NK-92 (cell line): Measurements from ENCODE around the gene LRRC58.
"Not testable (repeated sequence)": the region's sequence is repeated elsewhere in the genome, so short reads cannot be mapped to it uniquely, and the experiment has no call there.

ENCODE experiments used
- DNase-seq: peaks from one replicate; lab custom pipeline; 2025; ENCODE audit not compliant: unreplicated experiment; lab: John Stamatoyannopoulos, UW

Gene LRRC58

DNA sequence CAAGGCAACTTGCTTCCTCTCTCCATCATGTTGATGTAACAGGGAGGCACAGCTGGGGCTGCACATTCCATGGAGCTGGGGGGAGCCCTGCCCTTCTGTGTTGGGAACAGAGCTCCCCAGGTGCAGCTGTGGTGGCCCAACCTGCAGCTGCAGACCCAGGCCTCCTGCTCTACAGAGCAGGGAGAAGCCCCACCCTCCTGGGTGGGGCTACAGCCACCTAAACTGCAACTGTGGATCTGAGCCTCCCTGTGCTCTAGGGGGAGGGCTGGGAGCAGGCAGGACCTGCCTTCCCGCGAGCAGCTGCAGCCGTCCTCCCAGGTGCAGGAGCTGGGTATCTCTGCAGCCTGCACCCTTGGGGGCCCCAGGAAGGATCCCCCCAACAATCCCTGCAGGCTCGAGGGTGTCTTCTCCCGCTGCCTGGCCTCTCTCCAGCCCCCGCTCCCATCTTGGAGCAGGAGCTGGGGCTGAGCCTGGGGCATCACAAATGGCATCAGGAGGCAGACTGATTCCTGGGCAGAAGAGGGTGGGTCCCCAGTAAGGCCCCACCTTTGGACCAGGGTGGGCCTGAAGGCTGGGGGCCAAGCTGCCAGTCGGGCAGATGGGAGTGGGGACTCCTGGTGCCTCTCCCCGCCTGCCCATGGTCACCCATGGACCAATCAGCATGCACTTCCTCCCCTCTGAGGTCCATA is 7.4 kb downstream of the LRRC58 start:
- no peak for DNase-seq

DNA sequence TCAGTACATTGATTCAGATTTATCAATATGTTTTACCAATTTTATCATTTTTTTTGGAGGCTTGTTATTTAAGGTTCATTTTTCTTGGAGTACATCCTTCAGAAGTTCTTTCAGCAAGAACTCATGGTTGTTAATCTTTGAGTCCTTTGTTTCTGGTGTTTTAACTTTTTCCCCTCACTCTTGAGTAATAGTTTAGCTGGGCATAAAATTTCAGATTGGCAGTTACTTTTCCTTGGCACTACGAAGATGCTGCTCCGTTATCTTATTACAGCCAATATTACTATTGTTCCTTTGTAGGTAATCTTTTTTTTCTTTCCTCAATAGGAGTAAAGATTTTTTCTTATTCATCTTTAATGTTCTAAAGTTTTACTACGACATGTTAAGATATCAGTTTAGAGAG is 9.8 kb downstream of the LRRC58 start:
- no peak for DNase-seq

DNA sequence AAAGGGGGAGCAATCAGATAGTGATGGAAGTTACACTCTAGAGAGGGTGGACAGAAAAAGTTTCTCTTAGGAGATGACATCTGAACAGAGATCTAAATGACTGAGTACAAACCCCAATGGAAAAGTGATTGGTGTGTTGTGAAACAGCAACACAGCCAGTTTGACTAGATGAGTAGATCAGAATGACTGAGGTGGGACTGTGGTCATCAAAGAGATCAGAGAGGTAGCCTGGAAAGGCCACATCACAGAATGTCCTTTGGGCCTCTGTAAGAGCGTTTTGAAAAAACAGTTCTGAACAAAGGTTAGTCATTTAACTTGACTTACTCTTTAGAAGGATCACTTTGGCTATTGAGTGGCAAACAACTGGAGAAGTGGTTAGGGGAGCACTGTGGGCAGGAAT is 10.6 kb downstream of the LRRC58 start:
- no peak for DNase-seq

DNA sequence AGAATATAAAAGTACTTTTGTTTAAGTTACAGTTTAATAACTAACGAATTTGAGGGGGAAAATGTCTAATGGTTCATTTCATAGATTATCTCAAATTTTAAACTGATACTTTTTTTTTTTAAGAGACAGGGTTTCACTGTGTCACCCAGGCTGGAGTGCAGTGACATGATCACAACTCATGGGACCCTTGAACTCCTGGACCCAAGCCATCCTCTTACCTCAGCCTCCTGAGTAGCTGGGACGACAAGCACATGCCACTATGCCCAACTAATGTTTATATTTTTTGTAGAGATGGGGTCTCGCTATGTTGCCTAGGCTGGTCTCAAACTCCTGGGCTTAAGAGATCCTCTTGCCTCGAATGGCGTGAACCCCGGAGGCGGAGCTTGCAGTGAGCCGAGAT is 16.5 kb downstream of the LRRC58 start:
- no peak for DNase-seq

DNA sequence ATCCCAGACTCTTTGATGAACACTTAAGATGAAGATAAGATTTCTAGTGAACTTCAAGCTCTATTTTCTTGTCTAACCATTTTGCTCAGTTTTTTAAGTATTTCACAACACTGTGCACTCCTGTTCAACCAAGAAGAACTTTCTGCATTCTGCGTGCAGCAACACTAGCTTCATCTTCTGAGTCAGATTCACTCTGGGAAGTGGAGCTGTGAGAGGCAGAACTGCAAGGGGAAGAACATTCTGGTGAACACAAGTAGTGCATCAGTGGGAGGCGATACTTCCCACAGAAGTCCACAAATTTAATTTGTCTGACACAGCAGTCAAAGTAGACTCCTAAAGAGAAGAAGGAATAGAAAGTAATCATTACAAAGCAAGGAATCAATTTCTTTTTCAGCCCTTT is 18.1 kb downstream of the LRRC58 start:
- no peak for DNase-seq

DNA sequence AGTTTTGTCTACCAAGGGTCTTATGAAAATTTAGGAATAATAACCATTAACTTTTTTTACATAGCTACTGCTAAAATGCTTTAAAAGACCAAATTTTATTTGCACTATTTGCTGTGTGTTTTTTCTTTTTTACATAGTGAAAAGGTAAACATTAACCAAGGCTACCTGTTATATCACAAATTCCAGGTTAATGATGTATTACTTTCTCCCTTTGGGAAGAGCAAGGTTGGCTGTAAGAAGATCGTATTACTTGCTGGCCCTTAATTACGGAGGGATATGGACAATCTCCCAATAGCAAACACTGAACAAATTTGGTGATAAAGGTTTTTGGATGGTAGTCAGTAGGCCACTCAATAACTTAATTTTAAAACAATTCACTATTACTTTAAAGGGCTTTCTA is 22.4 kb downstream of the LRRC58 start:
- no peak for DNase-seq

DNA sequence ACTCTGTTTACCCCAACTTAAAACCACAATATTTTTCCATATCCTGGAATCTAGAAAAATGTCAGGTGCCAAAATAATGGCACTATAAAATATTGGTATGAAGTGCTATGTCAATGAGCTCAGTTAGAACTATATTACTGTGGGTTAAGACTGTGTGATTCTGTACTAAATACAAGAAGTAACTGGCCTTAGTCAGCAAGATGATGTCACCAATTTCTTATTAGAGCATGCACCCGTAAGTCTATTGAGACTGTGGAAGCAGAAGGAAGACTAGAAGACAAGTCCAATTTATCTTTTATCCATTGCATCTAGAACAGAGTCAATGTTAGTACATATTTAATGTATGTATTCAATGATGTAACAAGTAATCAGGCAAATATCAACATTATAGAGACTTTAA is 25.0 kb downstream of the LRRC58 start:
- no peak for DNase-seq

DNA sequence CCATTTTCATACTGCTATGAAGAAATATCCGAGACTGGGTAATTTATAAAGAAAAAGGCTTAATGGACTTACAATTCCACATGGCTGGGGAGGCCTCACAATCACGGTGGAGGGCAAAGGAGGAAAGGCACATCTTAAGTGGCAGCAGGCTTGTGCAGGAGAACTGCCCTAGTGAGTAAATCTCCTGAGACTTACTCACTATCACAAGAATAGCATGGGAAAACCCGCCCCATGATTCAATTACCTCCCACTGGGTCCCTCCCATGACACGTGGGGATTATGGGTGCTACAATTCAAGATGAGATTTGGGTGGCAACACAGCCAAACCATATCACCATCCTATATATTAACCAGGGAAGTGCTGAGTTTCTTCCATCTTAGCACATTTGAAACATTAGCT is 25.4 kb downstream of the LRRC58 start:
- DNase-seq, result not testable (repeated sequence)

DNA sequence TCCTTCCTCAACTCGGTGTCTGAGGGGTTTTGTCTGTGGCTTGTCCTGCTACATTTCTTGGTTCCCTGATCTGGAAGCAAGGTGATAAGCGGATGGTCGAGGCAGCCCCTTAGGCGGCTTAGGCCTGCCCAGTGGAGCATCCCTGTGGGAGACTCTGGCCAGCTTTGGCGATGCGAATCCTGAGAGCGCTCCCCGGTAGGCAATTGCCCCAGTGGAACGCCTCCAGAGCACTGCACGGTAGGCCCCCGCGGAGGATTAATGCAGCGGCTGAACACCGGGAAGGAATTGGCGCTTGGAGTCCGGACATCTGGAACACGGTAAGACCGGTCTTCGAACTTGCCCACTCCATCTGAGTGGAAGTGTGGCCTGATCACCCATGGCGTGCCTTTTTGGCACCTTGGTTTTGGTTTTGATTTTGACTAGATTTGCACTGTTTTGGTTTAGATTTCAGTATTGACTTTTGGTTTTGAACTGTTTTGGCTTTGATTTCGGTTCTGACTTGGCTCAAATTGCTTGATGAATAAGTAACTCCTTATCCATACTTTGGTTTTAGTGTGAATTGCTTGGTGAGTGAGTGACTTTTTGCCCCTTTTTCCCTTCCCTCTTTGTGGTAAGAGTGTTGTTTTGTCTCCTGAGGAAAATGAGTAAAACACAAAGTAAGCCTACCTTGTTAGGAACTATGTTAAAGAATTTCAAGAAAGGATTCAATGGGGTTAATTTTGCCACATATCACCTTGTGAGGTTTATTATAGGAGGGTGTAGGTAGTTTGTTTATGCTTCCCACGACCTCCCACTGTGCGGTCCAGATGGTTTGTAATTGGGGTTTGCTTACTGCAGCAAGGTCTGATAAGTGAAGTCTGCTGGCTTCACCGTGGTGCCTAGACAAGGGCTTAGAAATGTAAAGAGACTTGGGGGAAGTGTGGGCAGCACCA is 37.0 kb downstream of the LRRC58 start:
- no peak for DNase-seq

DNA sequence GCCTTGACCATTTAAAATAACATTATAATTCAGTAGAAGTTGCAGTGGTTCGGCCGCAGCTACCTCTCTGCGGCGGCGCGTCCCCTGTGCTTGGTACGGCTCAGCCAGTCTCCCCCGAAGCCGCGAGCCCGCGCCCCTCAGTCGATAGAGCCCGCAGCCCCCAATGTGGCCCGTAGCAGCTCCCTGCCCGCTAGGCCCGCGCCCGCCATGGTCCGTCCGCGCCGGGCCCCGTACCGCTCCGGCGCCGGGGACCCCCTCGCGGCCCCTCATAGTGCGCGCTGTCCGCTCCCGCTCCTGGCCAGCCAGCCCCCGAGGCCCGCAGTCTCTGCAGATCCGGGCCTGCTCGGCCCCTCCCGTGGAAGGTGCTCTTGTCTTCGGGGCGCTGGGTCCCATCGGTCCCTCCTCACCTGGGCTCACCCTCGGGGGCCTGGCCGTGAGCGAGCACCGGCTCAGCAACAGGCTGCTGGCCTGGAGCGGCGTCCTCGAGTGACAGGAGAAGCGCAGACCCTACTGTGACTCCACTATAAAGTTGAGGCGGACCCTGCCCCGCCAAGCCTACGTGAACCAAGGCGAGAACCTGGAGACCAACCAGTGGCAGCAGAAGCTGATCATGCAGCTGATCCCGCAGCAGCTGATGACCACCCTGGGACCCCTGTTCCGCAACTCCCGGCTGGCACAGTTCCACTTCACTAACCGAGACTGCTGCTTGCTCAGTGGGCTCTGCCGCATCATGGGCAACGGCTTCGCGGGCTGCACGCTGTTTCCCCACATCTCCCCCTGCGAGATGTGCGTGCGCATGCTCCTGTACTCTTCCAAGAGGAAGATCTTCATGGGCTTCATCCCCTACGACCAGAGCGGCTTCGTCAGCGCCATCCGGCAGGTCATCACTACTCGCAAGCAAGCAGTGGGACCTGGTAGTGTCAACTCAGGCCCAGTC is 42.4 kb downstream of the LRRC58 start:
- DNase-seq, result no peak

DNA sequence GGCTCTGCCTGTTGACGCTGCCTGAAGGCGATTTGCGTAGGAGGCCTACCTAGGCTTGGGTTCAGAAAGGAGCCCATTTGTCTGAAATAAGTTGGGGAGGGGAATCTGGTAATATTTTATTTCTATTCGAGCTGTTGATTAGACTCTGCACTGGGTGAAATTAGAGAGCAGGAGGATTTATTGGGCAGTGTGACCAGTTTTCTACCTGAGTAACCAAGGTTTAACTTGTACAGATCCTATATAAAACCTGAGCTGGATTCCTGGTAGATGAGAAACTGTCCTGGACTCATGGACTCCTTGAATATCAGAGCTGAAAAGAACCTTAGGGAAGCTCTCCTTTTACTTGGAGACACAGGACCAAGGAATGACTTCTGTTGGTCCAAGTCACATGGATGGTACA is 44.5 kb downstream of the LRRC58 start:
- no peak for DNase-seq

DNA sequence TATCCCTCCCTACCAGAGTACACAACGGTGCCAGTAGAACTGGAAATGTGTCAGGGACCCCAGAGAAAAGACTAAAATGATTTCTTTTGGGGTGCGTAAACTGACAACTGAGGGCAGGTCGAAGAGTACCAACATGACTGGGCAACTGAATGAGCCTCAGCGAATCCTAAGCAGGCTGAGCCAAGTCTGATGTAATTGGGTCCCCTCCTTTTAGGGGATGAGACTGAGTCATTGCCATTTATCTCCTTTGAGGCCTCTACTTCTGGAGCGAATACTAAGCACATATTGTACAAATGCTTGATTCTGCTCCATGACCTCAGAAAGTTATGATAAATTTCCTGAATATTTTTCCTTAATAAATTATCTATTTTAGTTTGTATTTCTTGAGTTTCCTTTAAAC is 46.8 kb downstream of the LRRC58 start:
- DNase-seq, result no peak

DNA sequence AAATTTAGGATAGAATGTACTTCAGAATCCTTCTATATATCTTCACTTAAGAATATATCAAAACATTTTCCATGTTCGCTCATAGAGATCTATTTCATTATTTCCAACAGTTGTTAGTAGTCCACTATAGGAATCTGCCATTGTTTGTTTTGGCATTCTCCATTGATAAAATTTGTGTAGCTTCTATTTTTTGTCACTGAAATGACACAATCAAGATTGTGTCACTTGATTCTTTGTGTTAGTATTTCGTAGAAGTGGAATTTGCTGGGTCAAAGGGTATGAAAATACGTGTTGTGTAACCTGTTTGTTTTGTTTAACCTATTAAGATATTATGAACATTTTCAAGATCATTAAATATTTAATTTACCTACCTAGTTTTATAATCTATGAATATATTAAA is 48.2 kb downstream of the LRRC58 start:
- DNase-seq, result no peak

DNA sequence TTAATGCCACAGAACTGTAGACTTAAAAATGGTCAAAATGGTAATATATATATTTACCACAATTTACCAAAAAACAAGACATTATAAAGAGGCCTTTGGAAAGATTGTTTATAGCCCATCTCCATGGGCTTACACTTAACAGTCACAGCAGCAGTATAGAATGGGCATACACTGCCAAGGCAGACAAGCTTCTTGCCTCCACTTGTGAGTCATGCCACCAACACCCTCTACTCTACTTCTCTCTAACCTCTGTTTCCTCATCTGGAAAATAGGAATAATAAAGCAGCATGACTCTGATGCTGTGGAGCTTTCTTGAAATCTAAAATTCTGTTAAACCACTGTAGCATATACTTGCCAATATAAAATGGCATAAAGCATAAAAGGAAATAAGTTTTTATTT is 49.8 kb downstream of the LRRC58 start:
- no peak for DNase-seq

DNA sequence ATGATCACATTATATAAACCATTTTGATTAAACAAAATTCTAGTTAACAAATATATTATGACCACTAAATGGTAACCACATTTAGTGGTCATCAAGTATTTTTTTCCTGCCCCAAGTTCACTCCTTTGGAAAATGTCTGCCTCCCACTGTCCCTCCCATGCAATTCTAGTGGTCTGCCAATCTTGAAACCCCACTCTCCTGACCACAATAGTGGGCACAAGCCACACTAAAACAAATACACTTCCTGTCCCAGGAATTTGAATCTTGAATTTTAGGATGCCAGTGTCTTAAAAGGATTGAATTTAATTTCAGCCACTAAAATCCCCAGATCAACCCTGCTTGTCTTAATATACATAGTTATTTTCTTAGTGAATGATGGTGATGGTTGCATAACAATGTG is 50.2 kb downstream of the LRRC58 start:
- DNase-seq, result no peak

DNA sequence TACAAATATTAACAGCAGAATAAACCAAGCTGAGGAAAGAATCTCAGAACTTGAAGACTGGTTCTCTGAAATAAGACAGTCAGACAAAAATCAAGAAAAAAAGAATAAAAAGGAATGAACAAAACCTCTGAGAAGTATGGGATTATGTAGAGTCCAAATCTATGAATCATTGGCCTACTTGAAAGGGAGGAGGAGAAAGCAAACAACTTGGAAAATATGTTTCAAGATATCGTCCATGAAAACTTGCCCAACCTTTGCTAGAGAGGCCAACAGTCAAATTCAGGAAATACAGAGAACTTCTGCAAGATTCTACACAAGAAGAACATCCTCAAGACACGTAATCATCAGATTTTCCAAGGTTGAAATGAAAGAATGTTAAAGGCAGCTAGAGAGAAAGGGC is 57.6 kb downstream of the LRRC58 start:
- DNase-seq, result not testable (repeated sequence)

DNA sequence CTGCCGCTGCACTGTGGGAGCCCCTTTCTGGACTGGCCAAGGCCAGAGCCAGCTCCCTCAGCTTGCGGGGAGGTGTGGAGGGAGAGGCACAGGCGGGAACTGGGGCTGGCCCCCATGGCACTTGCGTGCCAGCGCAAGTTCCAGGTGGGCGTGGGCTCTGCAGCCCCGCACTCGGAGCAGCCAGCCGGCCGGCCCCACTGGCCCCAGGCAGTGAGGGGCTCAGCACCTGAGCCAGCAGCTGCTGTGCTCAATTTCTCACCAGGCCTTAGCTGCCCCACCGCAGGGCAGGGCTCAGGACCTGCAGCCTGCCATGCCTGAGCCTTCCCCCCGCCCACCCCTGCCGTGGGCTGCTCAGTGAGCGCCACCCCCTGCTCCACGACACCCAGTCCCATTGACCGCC is 59.5 kb downstream of the LRRC58 start:
- no peak for DNase-seq

DNA sequence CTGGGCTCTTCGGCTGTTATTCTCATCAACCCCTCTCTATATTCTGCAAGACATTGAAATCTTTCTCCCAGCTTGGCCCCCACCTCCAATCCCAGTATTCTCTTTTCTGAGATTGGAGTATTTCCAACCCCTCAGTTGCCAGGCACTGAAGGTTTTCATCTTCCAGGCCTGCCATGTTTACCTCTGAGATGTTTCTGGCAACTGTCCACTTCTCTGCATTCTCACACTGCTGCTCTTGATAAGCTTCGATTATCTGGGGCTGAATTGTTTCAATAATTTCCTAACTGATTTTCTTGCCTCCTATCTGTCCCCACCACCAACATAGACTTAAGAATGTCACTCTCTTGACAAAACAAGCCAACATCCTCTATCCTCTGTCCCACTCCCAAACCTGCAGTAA is 62.7 kb downstream of the LRRC58 start:
- DNase-seq, result no peak

DNA sequence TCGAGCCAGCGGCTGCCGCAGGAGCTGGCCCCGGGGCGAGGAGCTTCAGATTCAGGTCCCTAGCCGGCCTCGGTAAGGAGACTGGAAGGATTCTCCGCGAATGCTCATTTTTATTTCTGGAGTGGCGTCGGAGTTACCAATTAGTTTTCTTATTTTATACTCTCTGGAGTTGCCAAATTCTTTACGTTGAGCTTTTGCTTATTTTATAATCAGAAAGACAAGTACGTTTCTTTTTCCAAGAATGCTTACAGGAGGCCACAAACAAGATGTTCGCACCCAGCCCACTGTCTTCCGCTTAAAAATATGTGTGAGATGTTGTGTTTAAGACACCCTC is 63.7 kb downstream of the LRRC58 start:
- DNase-seq, result no peak

DNA sequence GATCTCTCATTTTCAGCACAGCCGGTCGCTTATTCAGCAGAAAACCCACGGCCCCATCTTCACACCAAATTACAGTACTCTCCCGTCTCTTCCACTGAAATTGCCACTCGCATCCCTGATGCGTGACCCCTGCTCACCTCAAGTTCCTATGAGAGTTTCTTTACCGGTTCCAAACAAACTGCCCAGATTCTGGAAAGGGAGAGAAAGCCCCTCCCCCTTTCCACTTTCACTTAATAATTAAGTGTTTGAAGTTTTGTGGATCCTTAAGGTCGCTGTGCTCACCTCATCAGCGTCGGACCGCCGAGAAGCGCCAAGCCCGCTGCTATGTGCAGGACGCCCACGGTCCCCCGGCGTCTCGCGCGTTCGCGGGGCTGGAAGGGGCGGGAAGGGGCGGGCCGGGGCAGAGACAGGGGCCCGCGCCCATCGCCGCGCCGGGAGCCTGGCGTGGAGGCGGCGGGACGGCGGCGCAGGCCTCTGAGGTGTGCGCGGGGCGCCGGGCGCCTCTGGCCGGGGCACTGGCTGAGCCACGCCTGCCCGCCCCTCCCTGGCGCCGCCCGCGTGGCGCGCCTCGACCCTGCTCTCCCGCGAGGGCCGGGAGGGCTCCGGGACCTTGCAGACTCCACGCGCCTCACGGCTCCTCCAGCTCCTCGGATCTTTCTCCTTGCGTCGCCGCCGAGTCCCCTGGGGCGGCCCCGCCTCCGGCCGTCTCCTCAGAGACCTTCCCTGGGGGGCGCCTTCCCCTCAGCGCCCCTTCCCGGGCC is 64.2 kb downstream of the LRRC58 start, which contains the start of gene GPR156:
Gene GPR156 (minus strand): TSS at position 476 of the 761 bp plus-strand sequence. CDS start 41,124 bp downstream, outside the sequence.
- DNase-seq, result no peak

DNA sequence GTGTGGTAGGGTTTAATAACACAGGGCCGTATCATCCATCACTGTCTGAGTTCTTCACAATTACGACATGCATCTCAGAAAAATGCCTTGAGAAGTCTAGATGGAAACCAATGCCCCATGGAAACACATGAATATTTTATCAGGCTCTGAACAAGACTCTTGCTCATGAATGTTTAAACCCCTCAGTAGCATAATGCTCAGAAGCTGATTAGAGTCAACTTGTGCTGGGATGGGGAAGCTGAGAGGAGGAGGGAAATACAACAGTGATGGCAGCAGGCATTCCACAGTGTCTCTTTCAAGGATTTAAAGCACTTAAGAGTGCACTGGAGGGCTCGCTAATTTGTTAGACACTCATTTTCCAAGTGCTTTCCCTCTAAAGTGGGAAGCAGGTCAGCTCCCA is 67.9 kb downstream of the LRRC58 start:
- no peak for DNase-seq
